ENCODE measurements around the gene SERGEF.

Gene SERGEF

GRCh38 chr11:17812091-17812864 is 200.6 kb downstream of the SERGEF start:
- no peak for DNase-seq (ENCODE audit: low read depth)

GRCh38 chr11:17811352-17811751 is 201.5 kb downstream of the SERGEF start:
- no peak for DNase-seq (ENCODE audit: low read depth)

- peak; percentile 6 for DNase-seq (ENCODE audit: low read depth)
Measured at GRCh38 chr11:17810746-17811145, 202.1 kb downstream of the SERGEF start.

- DNase-seq (ENCODE audit: low read depth), result no peak
Measured at GRCh38 chr11:17810041-17810440, 202.8 kb downstream of the SERGEF start.

GRCh38 chr11:17807034-17807433 is 205.8 kb downstream of the SERGEF start:
- peak; percentile 13 for DNase-seq (ENCODE audit: low read depth)

- DNase-seq (ENCODE audit: low read depth), result no peak
Measured at GRCh38 chr11:17805873-17806272, 207.0 kb downstream of the SERGEF start.

- no peak for DNase-seq (ENCODE audit: low read depth)
Measured at GRCh38 chr11:17805043-17805442, 207.8 kb downstream of the SERGEF start.

GRCh38 chr11:17803754-17804334 is 209.0 kb downstream of the SERGEF start:
- no peak for DNase-seq (ENCODE audit: low read depth)

GRCh38 chr11:17802491-17802890 is 210.4 kb downstream of the SERGEF start:
- DNase-seq (ENCODE audit: low read depth), result no peak

- no peak for DNase-seq (ENCODE audit: low read depth)
Measured at GRCh38 chr11:17801166-17801565, 211.7 kb downstream of the SERGEF start.

- DNase-seq (ENCODE audit: low read depth), result no peak
Measured at GRCh38 chr11:17799147-17799546, 213.7 kb downstream of the SERGEF start.

GRCh38 chr11:17798716-17799115 is 214.1 kb downstream of the SERGEF start:
- no peak for DNase-seq (ENCODE audit: low read depth)

- DNase-seq (ENCODE audit: low read depth), result no peak
Measured at GRCh38 chr11:17798253-17798652, 214.6 kb downstream of the SERGEF start.

- DNase-seq (ENCODE audit: low read depth), result no peak
Measured at GRCh38 chr11:17796154-17796553, 216.7 kb downstream of the SERGEF start.

GRCh38 chr11:17794981-17795380 is 217.9 kb downstream of the SERGEF start:
- no peak for DNase-seq (ENCODE audit: low read depth)

- no peak for DNase-seq (ENCODE audit: low read depth)
Measured at GRCh38 chr11:17793642-17794170, 219.1 kb downstream of the SERGEF start.

- no peak for DNase-seq (ENCODE audit: low read depth)
Measured at GRCh38 chr11:17792161-17792560, 220.7 kb downstream of the SERGEF start.

- DNase-seq (ENCODE audit: low read depth), result no peak
Measured at GRCh38 chr11:17791144-17791543, 221.7 kb downstream of the SERGEF start.

GRCh38 chr11:17790453-17790852 is 222.4 kb downstream of the SERGEF start:
- DNase-seq (ENCODE audit: low read depth), result peak; percentile 56

GRCh38 chr11:17788084-17788483 is 224.8 kb downstream of the SERGEF start:
- DNase-seq (ENCODE audit: low read depth), result no peak

- peak; percentile 51 for DNase-seq (ENCODE audit: low read depth)
Measured at GRCh38 chr11:17786824-17787525, 225.9 kb downstream of the SERGEF start.

- DNase-seq (ENCODE audit: low read depth), result no peak
Measured at GRCh38 chr11:17783878-17784277, 229.0 kb downstream of the SERGEF start.

All from fibroblast of gingiva (primary cell).